ENCODE data around the gene ALAS1.

DNA sequence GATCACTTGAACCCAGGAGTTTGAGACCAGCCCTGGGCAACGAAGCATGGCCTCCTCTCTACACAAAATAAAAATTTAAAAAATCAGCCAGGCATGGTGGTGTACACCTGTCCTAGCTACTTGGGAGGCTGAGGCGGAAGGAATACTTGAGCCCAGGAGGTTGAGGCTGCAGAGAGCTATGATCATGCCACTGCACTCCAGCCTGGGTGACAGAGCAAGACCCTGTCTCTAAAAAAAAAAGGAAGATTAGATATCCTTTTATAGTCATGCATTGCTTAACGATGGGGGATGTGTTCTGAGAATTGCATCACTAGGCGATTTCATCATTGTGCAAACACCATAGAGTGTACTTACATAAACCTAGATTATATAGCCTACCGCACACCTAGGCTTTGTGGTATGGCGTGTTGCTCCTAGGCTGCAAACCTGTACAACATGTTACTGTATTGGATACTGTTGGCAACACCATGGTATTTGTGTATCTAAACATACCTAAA lies 12.6 kb downstream of the ALAS1 start:
- TF ChIP-seq, protein P1, sequence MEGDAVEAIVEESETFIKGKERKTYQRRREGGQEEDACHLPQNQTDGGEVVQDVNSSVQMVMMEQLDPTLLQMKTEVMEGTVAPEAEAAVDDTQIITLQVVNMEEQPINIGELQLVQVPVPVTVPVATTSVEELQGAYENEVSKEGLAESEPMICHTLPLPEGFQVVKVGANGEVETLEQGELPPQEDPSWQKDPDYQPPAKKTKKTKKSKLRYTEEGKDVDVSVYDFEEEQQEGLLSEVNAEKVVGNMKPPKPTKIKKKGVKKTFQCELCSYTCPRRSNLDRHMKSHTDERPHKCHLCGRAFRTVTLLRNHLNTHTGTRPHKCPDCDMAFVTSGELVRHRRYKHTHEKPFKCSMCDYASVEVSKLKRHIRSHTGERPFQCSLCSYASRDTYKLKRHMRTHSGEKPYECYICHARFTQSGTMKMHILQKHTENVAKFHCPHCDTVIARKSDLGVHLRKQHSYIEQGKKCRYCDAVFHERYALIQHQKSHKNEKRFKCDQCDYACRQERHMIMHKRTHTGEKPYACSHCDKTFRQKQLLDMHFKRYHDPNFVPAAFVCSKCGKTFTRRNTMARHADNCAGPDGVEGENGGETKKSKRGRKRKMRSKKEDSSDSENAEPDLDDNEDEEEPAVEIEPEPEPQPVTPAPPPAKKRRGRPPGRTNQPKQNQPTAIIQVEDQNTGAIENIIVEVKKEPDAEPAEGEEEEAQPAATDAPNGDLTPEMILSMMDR (IDR thresholded peaks at IDR 0.05; ENCODE audit: low read length): no peak
- no peak for TF ChIP-seq EZH2 (IDR thresholded peaks at IDR 0.05; ENCODE audit: borderline replicate concordance, low read length)
